HG03196 (cell line): ENCODE data around the gene MPHOSPH10.
"Not testable (repeated sequence)": the region's sequence is repeated elsewhere in the genome, so short reads cannot be mapped to it uniquely, and the experiment has no call there.

Experiments used
- ATAC-seq: cut with Tn5 transposase; IDR thresholded peaks from one replicate; pipeline ENCODE4 v1.9.1; 2021; ENCODE audit not compliant: unreplicated experiment

MPHOSPH10 gene

GRCh38 chr2:71166812-71167211, 36.4 kb downstream of the MPHOSPH10 start:
- no peak for ATAC-seq

DNA sequence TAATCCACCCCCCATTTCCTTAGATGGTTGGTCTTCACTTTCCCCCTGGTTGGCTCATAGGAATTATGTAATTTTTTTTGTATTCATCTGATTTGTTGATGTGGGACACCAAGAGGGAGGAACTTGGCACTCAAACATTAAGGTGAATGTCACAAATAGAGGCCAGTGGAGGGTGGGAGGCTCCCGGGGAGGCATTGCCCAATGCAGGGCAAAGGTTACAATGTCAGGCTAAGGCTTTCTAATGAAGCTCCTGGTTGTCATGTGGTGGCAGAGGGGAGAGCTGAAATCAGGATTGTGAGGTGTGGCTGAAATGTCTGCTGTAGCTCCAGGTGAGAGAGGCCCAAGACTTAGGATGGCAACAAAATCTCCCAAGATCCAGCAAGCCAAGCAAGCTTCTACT, 42.7 kb downstream of the MPHOSPH10 start:
- ATAC-seq: no peak

DNA sequence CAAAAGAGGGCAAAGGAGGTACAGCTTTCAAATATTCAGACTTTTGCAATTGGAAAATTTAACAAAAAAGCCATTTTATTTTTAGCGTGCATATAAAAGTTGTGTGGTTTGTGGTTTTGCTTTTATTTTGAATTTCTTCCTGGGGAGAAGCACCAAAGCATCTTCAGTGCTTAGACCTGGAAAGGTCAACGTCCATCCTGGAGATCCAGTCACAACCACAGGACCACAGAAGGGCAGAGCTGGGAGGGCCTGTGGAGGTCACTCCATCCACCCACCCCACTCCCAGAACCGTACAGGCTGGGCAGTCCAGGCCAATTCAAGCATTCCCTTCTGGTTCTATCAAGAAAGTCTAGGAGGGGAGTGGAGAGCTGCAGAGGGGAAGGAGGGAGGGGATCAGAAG, 43.8 kb downstream of the MPHOSPH10 start:
- ATAC-seq: no peak

DNA sequence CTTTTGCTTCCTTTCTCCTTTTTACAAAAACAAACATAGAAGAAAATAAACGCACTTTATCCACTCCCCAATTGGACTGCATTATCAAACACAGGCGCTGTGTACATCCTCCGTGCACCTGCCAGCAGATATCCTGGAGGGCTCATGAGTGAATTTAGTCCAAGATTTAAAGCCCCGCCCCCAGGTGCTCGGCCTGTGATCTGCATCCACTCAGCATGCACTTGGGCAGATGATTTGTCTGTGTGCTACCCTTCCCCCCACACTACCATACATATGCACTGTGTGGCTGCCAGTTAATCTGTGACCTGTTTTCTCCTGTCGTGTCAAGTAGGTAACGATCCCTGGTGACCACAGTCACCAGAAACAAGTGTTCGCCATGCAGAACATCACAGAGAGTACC, 48.4 kb downstream of the MPHOSPH10 start:
- ATAC-seq: not testable (repeated sequence)

DNA sequence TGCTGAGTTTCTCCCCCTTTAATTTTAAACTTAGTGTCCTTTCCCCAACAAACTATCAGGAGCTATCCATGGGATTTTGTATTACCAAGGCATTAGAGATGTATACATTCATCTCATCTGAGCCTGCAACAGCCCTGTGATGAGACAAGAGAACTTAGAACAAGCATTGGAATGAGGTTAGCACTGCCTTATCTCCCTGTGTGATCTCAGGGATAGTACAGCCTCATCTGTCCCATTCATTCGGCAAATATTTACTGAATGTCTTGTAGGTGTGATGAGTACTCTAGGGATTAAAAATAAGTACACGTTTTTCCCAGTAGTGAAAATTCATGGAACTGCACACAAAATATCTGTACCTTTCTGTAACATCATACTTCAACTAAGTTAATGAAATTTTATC, 50.9 kb downstream of the MPHOSPH10 start:
- ATAC-seq: no peak

DNA sequence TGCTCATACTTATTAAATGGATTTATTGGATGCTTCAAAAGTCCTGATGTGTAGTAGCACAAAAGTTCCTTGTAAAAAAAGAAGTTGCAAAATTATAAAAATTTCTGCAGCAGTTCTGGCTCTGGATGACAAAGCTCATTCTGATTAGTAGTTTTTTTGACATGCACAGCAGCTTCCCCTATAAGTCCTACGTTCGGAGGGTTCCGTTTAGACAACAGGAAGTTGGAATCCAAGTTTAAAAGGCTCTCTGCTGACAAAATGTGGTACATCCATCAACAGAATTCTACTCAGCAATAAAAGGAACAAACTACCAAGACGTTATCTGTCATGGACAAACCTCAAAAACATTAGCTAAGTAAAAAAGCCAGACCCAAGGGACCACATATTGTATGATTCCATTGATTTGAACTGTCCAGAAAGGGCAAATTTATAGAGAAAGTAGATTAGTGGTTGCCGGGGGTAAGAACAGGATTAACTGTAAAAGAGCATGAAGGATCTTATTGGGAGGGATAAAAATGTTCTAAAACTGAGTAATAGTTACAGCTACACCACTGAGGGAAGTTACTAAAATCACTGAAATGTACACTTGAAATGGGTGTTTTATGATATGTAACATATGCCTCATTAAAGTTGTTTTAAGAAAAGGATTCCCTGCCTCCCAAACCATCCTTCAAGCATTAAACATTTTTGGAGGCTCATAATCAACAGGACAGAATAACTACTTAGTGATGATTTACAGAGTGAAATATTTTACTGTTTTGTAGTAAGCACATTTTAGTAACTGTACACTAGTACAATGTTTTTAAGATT, 53.1 kb downstream of the MPHOSPH10 start:
- ATAC-seq: not testable (repeated sequence)

DNA sequence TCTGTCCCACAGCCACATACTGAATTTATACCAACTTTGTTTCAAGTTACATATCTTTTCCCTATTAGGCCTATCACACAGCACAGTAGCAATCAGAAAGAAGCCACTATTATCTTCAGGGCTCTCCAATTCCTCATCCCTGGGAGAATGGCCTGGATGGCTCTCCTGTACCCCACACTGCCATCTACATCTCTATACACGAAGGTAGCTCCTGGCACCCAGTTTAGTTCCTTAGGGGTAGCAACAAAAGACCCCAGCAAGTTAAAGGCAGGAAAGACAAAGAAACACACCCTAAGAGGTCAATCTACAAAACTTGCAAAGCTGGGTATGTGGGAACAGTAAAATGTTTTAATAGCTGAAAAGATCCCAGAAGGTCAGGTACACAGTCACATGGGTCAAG, 56.5 kb downstream of the MPHOSPH10 start:
- no peak for ATAC-seq

- ATAC-seq: no peak
Observed at GRCh38 chr2:71187589-71187988, 57.2 kb downstream of the MPHOSPH10 start.

DNA sequence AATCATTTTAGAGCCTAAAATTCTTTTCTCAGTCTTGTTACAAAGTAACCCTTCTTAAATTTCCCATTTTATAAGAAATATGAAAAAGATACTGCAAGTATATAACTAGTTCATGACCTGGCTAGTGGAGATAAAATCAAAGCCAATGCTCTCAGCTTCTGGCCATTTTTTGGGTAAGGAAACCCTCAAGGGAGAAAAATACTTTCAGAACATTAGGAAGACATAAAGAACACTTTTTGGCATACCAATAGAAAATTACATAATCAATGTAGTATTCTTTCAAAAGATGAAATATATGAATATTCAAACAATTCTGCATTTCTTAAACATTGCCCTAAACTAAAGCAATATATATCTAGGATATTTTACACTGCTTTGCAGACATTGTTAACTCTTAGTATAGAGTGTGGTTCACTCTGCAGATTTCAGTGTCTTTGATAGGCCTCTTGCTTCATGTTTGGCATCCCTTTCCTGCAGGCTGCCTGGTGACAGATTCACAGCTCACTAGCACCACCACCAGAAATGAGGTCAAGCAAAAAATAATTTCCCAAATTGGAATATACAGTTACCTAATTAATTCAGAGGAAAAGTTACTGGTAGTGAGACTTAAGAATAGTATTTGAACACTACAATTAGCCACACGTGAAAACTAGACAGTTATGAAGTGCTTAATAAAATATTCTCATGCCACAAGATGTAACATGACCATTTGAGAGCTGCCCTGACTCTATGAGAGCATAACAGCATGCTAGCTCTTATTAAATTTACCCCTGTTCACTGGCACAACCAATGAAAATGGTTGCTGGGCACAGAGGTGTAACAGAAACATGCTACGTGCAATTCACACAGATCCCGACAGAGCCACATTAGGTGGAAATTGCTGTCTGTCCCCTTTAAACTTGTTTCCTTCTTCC, 60.5 kb downstream of the MPHOSPH10 start:
- ATAC-seq: no peak

GRCh38 chr2:71191570-71191943, 61.1 kb downstream of the MPHOSPH10 start:
- ATAC-seq: no peak
